HCT116 (cell line): ENCODE results near the gene RYR3. TPM values are rescaled to one million over a fixed set of nuclear protein-coding genes. Genes with fewer than 3 reads are reported as not detected.

Source experiments
- ATAC-seq: fragments of 200-7000 bp; cut with Tn5 transposase; 2 replicates; pipeline ENCODE4 v1.9.1; 2020; ENCODE audit warnings: mild to moderate bottlenecking, moderate library complexity
- BruUV-seq: library from RNA; stranded (reverse); fragments of 400-500 nt; replicated peaks from 2 replicates; lab custom pipeline; 2021; lab: Mats Ljungman, UMichigan
- CTCF ChIA-PET: fragments of 300-600 bp; sonication (Branson Sonifier 250); formaldehyde crosslinking; loops from one replicate; lab custom pipeline; 2021; ENCODE audit warnings: antibody characterized with exemption; lab: Charles Lee
- POLR2A ChIA-PET: fragments of 300-600, 350-600 bp; sonication (Branson Sonifier 250); formaldehyde crosslinking; loops from one replicate; lab custom pipeline; 2021; ENCODE audit warnings: antibody characterized with exemption; lab: Charles Lee
- RAD21 ChIA-PET, 2 experiments: fragments of 300-600 bp; sonication (Branson Sonifier 250); formaldehyde crosslinking; loops; one replicate each; lab custom pipeline; 2023; ENCODE audit warnings: low total read pairs in 2 of 2; ENCODE audit not compliant: uncharacterized antibody in 2 of 2, unreplicated experiment in 2 of 2, low non-redundant PET in 1 of 2; lab: Charles Lee
- DNase-seq: peaks from one replicate; pipeline ENCODE4 v3.0.0-alpha.2; 2010; ENCODE audit warnings: low read depth, low spot score
- H2AFZ ChIP-seq: fragments of 200-600 bp; shearing (Covaris generic), sonication (generic); 2 replicates; pipeline ENCODE4 v1.6.1; 2017; ENCODE audit warnings: low read depth, mixed run types, mixed read lengths, antibody characterized with exemption, low read length; ENCODE audit not compliant: poor library complexity, severe bottlenecking
- H3K27ac ChIP-seq: 2 replicates; pipeline ENCODE4 v1.5.1; 2012; ENCODE audit warnings: low read depth, low read length
- H3K27me3 ChIP-seq: fragments of 200-600 bp; sonication (generic); 2 replicates; pipeline ENCODE4 v1.6.1; 2016; ENCODE audit warnings: mixed run types, low read length, mixed read lengths; ENCODE audit not compliant: insufficient read depth
- H3K36me3 ChIP-seq, 2 experiments: fragments of 200-500 bp in 1 of 2; fragments of 200-600 bp in 1 of 2; sonication (Bioruptor generic) in 1 of 2; sonication (generic) in 1 of 2; 2 replicates each; pipeline versions ENCODE4 v1.5.1 to v1.6.1; 2014 to 2016; ENCODE audit warnings: low read length in 2 of 2, inconsistent platforms in 1 of 2, mixed read lengths in 1 of 2, mixed run types in 1 of 2; ENCODE audit not compliant: insufficient read depth in 2 of 2, control insufficient read depth in 1 of 2
- H3K4me1 ChIP-seq, 2 experiments: fragments of 200-600 bp in 1 of 2; sonication (generic) in 1 of 2; 2 replicates each; pipeline versions ENCODE4 v1.5.1 to v1.6.1; 2012 to 2017; ENCODE audit warnings: low read length in 2 of 2, inconsistent platforms in 1 of 2, mild to moderate bottlenecking in 1 of 2, mixed read lengths in 1 of 2, mixed run types in 1 of 2, moderate library complexity in 1 of 2; ENCODE audit not compliant: insufficient read depth in 2 of 2, control insufficient read depth in 1 of 2
- H3K4me2 ChIP-seq: fragments of 200-600 bp; sonication (generic); 2 replicates; pipeline ENCODE4 v1.6.1; 2017; ENCODE audit warnings: mixed run types, low read length, mixed read lengths
- H3K4me3 ChIP-seq, 2 experiments: fragments of 200-600 bp in 1 of 2; sonication (generic) in 1 of 2; replicated peaks in 1 of 2; 2 replicates each; pipeline ENCODE4 v1.5.1; 2011 to 2016; ENCODE audit warnings: low read length in 2 of 2, control low read depth in 1 of 2, low read depth in 1 of 2, mild to moderate bottlenecking in 1 of 2, mixed read lengths in 1 of 2, mixed run types in 1 of 2
- H3K79me2 ChIP-seq: fragments of 200-600 bp; sonication (generic); 2 replicates; pipeline ENCODE4 v1.6.1; 2017; ENCODE audit warnings: mild to moderate bottlenecking, mixed run types, low read length, moderate library complexity, mixed read lengths; ENCODE audit not compliant: insufficient read depth
- H3K9ac ChIP-seq: fragments of 200-600 bp; sonication (generic); 2 replicates; pipeline ENCODE4 v1.6.1; 2016; ENCODE audit warnings: low read length, mixed read lengths
- H3K9me2 ChIP-seq: fragments of 200-600 bp; sonication (generic), shearing (Covaris generic); 2 replicates; pipeline ENCODE4 v1.6.1; 2017; ENCODE audit warnings: mixed run types, mild to moderate bottlenecking, moderate library complexity; ENCODE audit not compliant: insufficient read depth
- H3K9me3 ChIP-seq, 2 experiments: fragments of 200-500 bp in 1 of 2; fragments of 200-600 bp in 1 of 2; sonication (Bioruptor generic) in 1 of 2; sonication (generic) in 1 of 2; 2 replicates each; pipeline ENCODE4 v1.6.1; 2014 to 2017; ENCODE audit warnings: low read length in 2 of 2, mixed read lengths in 2 of 2, inconsistent platforms in 1 of 2, low read depth in 1 of 2, mild to moderate bottlenecking in 1 of 2, mixed run types in 1 of 2, moderate library complexity in 1 of 2; ENCODE audit not compliant: control insufficient read depth in 1 of 2, insufficient read depth in 1 of 2
- H4K20me1 ChIP-seq: fragments of 200-600 bp; sonication (generic), shearing (Covaris generic); 2 replicates; pipeline ENCODE4 v1.6.1; 2017; ENCODE audit warnings: mixed run types, mild to moderate bottlenecking, moderate library complexity; ENCODE audit not compliant: insufficient read depth
- ATF3 ChIP-seq: IDR thresholded peaks from 2 replicates; pipeline ENCODE4 v1.6.1; 2012
- CEBPB ChIP-seq: IDR thresholded peaks from 2 replicates; pipeline ENCODE4 v1.6.1; 2012; ENCODE audit warnings: low read depth
- CTCF ChIP-seq, 3 experiments: fragments of 200-600 bp in 1 of 3; sonication (generic) in 1 of 3; IDR thresholded peaks in 2 of 3; conservative IDR thresholded peaks in 1 of 3; 2 replicates each; pipeline ENCODE4 v1.5.1; 2012 to 2017; ENCODE audit warnings: low read depth in 2 of 3, low read length in 2 of 3, antibody characterized with exemption in 1 of 3, borderline replicate concordance in 1 of 3, control low read depth in 1 of 3, mild to moderate bottlenecking in 1 of 3, mixed read lengths in 1 of 3, mixed run types in 1 of 3, moderate library complexity in 1 of 3; ENCODE audit not compliant: insufficient read depth in 1 of 3
- EGR1 ChIP-seq: IDR thresholded peaks from 2 replicates; pipeline ENCODE4 v1.6.1; 2012; ENCODE audit warnings: low read depth
- ELF1 ChIP-seq: IDR thresholded peaks from 2 replicates; pipeline ENCODE4 v1.6.1; 2012; ENCODE audit warnings: low read depth, borderline replicate concordance
- EZH2phosphoT487 ChIP-seq: fragments of 200-600 bp; IDR thresholded peaks from 2 replicates; pipeline ENCODE4 v1.6.1; 2018; ENCODE audit warnings: antibody characterized with exemption, borderline replicate concordance
- JUND ChIP-seq: IDR thresholded peaks from 2 replicates; pipeline ENCODE4 v1.6.1; 2012
- POLR2A ChIP-seq: IDR thresholded peaks from 2 replicates; pipeline ENCODE4 v1.7.0; 2011; ENCODE audit warnings: borderline replicate concordance; ENCODE audit not compliant: insufficient read depth, insufficient read length; ENCODE audit errors: extremely low read depth
- POLR2AphosphoS5 ChIP-seq: IDR thresholded peaks from 2 replicates; pipeline ENCODE4 v1.6.1; 2011; ENCODE audit warnings: mild to moderate bottlenecking, low read depth, low read length, moderate library complexity
- REST ChIP-seq: IDR thresholded peaks from 2 replicates; pipeline ENCODE4 v1.6.1; 2012; ENCODE audit warnings: low read depth
- SIN3A ChIP-seq: IDR thresholded peaks from 2 replicates; pipeline ENCODE4 v1.6.1; 2012; ENCODE audit warnings: low read depth
- SP1 ChIP-seq: IDR thresholded peaks from 2 replicates; pipeline ENCODE4 v1.6.1; 2012; ENCODE audit warnings: low read depth
- TCF7L2 ChIP-seq: IDR thresholded peaks from 2 replicates; pipeline ENCODE4 v1.7.0; 2011; ENCODE audit warnings: borderline replicate concordance, inconsistent platforms; ENCODE audit not compliant: insufficient read depth, insufficient read length; ENCODE audit errors: extremely low read depth
- YY1 ChIP-seq: IDR thresholded peaks from 2 replicates; pipeline ENCODE4 v1.6.1; 2011; ENCODE audit warnings: low read length, low read depth, moderate library complexity, mild to moderate bottlenecking; ENCODE audit not compliant: insufficient replicate concordance; ENCODE audit errors: extremely low read depth
- ZBTB33 ChIP-seq: IDR thresholded peaks from 2 replicates; pipeline ENCODE4 v1.6.1; 2011; ENCODE audit warnings: mild to moderate bottlenecking, low read length, moderate library complexity; ENCODE audit not compliant: insufficient replicate concordance; ENCODE audit errors: extremely low read depth
- intact Hi-C: fragments of 100-400 bp; cut with micrococcal nuclease; formaldehyde crosslinking; loops from 2 replicates; pipeline ENCODE4 v1.10.0; 2022
- total RNA-seq: library from RNA; stranded (reverse); gene quantifications from one replicate; pipeline ENCODE4 v1.2.1, GENCODE V29; 2021; ENCODE audit not compliant: unreplicated experiment

The RYR3 gene
- total RNA-seq, 1 experiment from 2014 or later, result not detected

GRCh38 chr15:33894193-33894592 is 583.4 kb downstream of the RYR3 start:
- DNase-seq, result no peak
- no peaks in the 10 kb centered on the region for H3K9me3 ChIP-seq
- intact Hi-C loops, result no loop called here
- H3K27me3 ChIP-seq, result no peaks in the 10 kb centered on the region
- RAD21 ChIA-PET, result no interaction called here
- H3K79me2 ChIP-seq, result no peaks in the 10 kb centered on the region
- H3K36me3 ChIP-seq, result no peaks in the 10 kb centered on the region
- H4K20me1 ChIP-seq, result no peaks in the 10 kb centered on the region
- CTCF ChIA-PET, result no interaction called here
- no peaks in the 10 kb centered on the region for H3K4me1 ChIP-seq
- no peak overlapping the region for H3K4me3 ChIP-seq
- POLR2A ChIA-PET, result no interaction called here
- ATAC-seq, result no peak
- no TSS peak for BruUV-seq
- TF ChIP-seq JUND, result no peak
- no peak for TF ChIP-seq TCF7L2
- no peak for TF ChIP-seq POLR2A
- no peak for TF ChIP-seq SIN3A
- TF ChIP-seq POLR2AphosphoS5, result no peak
- TF ChIP-seq EZH2phosphoT487, result no peak
- no peak for TF ChIP-seq ATF3
- TF ChIP-seq CEBPB, result no peak
- no peak for TF ChIP-seq REST
- TF ChIP-seq ZBTB33, result no peak
- no peak for TF ChIP-seq EGR1
- TF ChIP-seq SP1, result no peak
- no peak for TF ChIP-seq ELF1
- no peak for TF ChIP-seq CTCF (IDR thresholded peaks at IDR 0.05 in 2 of 3, conservative IDR thresholded peaks at IDR 0.05 in 1 of 3; ENCODE audit: borderline replicate concordance in 1 of 3, insufficient read depth in 1 of 3, low read depth in 2 of 3, low read length in 2 of 3)
- no peak for TF ChIP-seq YY1
- TF ChIP-seq, all 23 proteins: peak for 0
- H3K9me2 ChIP-seq, result no peaks in the 10 kb centered on the region
- H3K9ac ChIP-seq, result no peak overlapping the region
- H3K4me2 ChIP-seq, result no peak overlapping the region
- no peak overlapping the region for H3K27ac ChIP-seq
- no peak overlapping the region for H2AFZ ChIP-seq
